Measurements from ENCODE around the gene PLD4.

Gene PLD4

DNA sequence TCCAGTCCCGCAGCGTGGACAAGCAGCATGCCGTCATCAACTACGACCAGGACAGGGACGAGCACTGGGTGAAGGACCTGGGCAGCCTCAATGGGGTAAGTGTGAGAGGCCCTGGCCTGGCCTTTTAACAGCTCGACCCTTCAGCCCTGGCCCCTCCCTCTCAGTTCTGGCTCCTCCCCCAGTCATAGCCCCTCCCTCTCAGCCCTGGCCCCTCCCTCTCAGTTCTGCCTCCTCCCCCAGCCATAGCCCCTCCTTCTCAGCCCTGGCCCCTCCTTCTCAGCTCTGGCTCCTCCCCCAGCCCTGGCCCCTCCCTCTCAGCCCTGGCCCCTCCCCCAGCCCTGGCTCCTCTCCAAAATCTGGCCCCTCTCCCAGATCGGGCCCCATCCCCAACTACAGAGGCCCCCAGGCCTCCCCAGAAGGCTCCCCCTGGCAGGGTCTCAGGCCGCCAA lies 48.4 kb upstream of the PLD4 start:
- 0 out of 2 replicates have a peak, but pooled peaks cover 2% of the 10 kb centered on the region for H3K27me3 ChIP-seq (ENCODE audit: insufficient read depth, low read length)
- no peaks in the 10 kb centered on the region for H4K20me1 ChIP-seq (ENCODE audit: insufficient read depth, low read length)
- no peak overlapping the region for H3K4me2 ChIP-seq (ENCODE audit: low read length)
- no peak overlapping the region for H3K9ac ChIP-seq (ENCODE audit: low read length)
- H3K9me3 ChIP-seq (ENCODE audit: low read length): no peaks in the 10 kb centered on the region
- no peaks in the 10 kb centered on the region for H3K4me1 ChIP-seq (ENCODE audit: insufficient read depth, low read length, severe bottlenecking)
- no peaks in the 10 kb centered on the region for H3K79me2 ChIP-seq (ENCODE audit: insufficient read depth, low read length)
- H3K27ac ChIP-seq (ENCODE audit: low read depth, low read length, poor library complexity, severe bottlenecking): no peak overlapping the region
- no peaks in the 10 kb centered on the region for H3K36me3 ChIP-seq (ENCODE audit: insufficient read depth, low read length)
- H3K4me3 ChIP-seq (ENCODE audit: low read depth, low read length, poor library complexity, severe bottlenecking): no peak overlapping the region
- no peaks in the 10 kb centered on the region for H3K9me2 ChIP-seq (ENCODE audit: low read depth, low read length)
- H3F3A ChIP-seq (ENCODE audit: insufficient read depth, low read length): no peaks in the 10 kb centered on the region
- H2AFZ ChIP-seq (ENCODE audit: low read length): no peak overlapping the region
- TF ChIP-seq, protein P1, sequence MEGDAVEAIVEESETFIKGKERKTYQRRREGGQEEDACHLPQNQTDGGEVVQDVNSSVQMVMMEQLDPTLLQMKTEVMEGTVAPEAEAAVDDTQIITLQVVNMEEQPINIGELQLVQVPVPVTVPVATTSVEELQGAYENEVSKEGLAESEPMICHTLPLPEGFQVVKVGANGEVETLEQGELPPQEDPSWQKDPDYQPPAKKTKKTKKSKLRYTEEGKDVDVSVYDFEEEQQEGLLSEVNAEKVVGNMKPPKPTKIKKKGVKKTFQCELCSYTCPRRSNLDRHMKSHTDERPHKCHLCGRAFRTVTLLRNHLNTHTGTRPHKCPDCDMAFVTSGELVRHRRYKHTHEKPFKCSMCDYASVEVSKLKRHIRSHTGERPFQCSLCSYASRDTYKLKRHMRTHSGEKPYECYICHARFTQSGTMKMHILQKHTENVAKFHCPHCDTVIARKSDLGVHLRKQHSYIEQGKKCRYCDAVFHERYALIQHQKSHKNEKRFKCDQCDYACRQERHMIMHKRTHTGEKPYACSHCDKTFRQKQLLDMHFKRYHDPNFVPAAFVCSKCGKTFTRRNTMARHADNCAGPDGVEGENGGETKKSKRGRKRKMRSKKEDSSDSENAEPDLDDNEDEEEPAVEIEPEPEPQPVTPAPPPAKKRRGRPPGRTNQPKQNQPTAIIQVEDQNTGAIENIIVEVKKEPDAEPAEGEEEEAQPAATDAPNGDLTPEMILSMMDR (IDR thresholded peaks at IDR 0.05; ENCODE audit: low read length): no peak
- no peak for TF ChIP-seq EZH2 (IDR thresholded peaks at IDR 0.05; ENCODE audit: borderline replicate concordance, low read length)

DNA sequence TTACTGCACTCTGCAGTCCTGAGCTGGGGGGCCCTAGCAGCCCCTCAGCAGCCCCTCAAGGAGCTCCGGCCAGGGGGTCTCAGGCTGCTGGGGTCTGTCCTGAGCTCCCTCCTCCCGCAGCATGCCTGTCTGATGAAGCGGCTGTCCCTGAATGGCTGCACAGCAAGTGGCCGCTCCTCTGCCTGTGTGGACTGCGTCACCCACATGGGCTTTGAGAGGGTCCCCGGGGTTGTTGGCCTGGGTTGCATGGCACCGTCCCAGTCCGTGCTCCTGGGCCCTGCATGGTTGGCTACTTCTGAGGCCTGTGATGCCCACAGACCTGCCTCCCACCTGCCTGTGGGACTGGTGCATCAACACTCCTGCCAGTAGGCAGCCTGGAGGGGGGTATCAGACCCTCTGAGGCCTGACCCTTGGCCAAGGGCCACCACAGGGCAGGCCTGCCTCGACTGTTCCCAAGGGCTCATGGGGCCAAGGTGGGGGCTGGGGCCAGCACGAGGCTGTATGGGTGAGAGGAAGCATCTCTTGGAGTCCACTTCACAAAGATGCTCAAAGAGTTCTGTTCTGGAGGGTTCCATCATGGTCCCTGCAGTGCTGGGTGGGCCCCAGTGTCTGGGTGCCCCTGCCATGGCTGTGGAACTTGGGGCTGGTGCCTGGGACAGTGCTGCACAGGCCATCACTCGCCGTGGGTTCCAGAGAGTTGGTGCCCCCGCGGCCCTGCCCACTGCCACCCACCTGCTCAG lies 47.4 kb upstream of the PLD4 start:
- Histone ChIP-seq H3K27ac (ENCODE audit: low read depth, low read length, poor library complexity, severe bottlenecking) (no peak overlapping the region), H3K4me2 (ENCODE audit: low read length) (no peak overlapping the region)
- TF ChIP-seq, protein P1 (IDR thresholded peaks at IDR 0.05; ENCODE audit: low read length): no peak
- TF ChIP-seq EZH2 (IDR thresholded peaks at IDR 0.05; ENCODE audit: borderline replicate concordance, low read length): no peak

DNA sequence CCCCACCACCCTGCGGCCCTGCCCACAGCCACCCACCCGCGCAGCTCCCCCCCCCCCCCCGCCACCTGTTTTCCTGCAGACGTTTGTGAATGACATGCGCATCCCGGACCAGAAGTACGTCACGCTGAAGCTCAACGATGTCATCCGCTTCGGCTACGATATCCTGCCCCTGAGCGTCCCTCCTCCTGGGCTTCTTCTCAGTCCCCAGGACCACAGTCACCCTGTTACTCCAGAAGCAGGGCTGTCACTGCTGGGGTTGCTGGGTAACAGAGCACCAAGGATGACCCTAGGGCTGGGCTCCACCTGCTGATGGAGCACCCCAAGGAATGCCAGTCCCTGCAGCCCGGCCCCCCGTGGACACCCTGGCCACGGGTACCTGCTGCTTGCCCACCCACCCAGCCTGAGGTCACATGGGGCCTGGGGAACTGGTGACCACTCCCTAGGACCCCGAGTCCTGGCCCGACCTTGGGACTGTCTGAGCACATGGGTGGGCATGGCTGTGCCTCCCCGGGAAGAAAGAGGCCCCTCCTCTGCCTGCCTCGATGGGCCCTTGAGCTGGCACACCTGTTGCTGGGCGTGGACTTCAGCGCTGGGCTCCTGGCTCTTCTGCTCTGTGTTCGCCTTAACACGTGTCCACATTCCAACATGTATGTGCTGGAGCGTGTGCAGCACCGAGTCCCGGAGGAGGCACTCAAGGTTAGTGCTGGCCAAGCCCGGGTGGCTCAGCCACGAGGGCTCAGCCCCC lies 46.7 kb upstream of the PLD4 start:
- 0 out of 2 replicates have a peak, but pooled peaks cover 5% of the 10 kb centered on the region for H3K27me3 ChIP-seq (ENCODE audit: insufficient read depth, low read length)
- no peak overlapping the region for H2AFZ ChIP-seq (ENCODE audit: low read length)
- no peak overlapping the region for H3K4me3 ChIP-seq (ENCODE audit: low read depth, low read length, poor library complexity, severe bottlenecking)
- H3K9ac ChIP-seq (ENCODE audit: low read length): no peak overlapping the region
- no peaks in the 10 kb centered on the region for H3K9me2 ChIP-seq (ENCODE audit: low read depth, low read length)
- H3K4me2 ChIP-seq (ENCODE audit: low read length): no peak overlapping the region
- no peaks in the 10 kb centered on the region for H3K9me3 ChIP-seq (ENCODE audit: low read length)
- TF ChIP-seq, protein P1 (IDR thresholded peaks at IDR 0.05; ENCODE audit: low read length): no peak
- no peak for TF ChIP-seq EZH2 (IDR thresholded peaks at IDR 0.05; ENCODE audit: borderline replicate concordance, low read length)
- H3K36me3 ChIP-seq (ENCODE audit: insufficient read depth, low read length): no peaks in the 10 kb centered on the region
- no peaks in the 10 kb centered on the region for H3F3A ChIP-seq (ENCODE audit: insufficient read depth, low read length)
- no peak overlapping the region for H3K27ac ChIP-seq (ENCODE audit: low read depth, low read length, poor library complexity, severe bottlenecking)
- no peaks in the 10 kb centered on the region for H3K79me2 ChIP-seq (ENCODE audit: insufficient read depth, low read length)
- no peaks in the 10 kb centered on the region for H4K20me1 ChIP-seq (ENCODE audit: insufficient read depth, low read length)
- no peaks in the 10 kb centered on the region for H3K4me1 ChIP-seq (ENCODE audit: insufficient read depth, low read length, severe bottlenecking)

More for the DNA sequence above, 47.4 kb upstream of the PLD4 start:
- H3K4me3 ChIP-seq (ENCODE audit: low read depth, low read length, poor library complexity, severe bottlenecking): no peak overlapping the region
- no peaks in the 10 kb centered on the region for H3K79me2 ChIP-seq (ENCODE audit: insufficient read depth, low read length)
- no peaks in the 10 kb centered on the region for H4K20me1 ChIP-seq (ENCODE audit: insufficient read depth, low read length)
- H3K4me1 ChIP-seq (ENCODE audit: insufficient read depth, low read length, severe bottlenecking): no peaks in the 10 kb centered on the region
- no peaks in the 10 kb centered on the region for H3F3A ChIP-seq (ENCODE audit: insufficient read depth, low read length)
- no peaks in the 10 kb centered on the region for H3K36me3 ChIP-seq (ENCODE audit: insufficient read depth, low read length)
- no peak overlapping the region for H3K9ac ChIP-seq (ENCODE audit: low read length)
- no peaks in the 10 kb centered on the region for H3K9me2 ChIP-seq (ENCODE audit: low read depth, low read length)
- H2AFZ ChIP-seq (ENCODE audit: low read length): no peak overlapping the region
- H3K27me3 ChIP-seq (ENCODE audit: insufficient read depth, low read length): 0 out of 2 replicates have a peak, but pooled peaks cover 5% of the 10 kb centered on the region
- no peaks in the 10 kb centered on the region for H3K9me3 ChIP-seq (ENCODE audit: low read length)

Measured in OCI-LY1 (cell line).